Dendritic cell treated with granulocyte-macrophage colony-stimulating factor and Interleukin-4, amounts not matched to agents 40 ng/mL and 50 ng/mL, for 4 days (primary cell): ENCODE measurements around the gene RAN.

ENCODE experiments used
- H3K27ac Mint-ChIP-seq: one replicate; pipeline ENCODE4 v1.8.0; 2022; ENCODE audit warnings: mild to moderate bottlenecking, mixed read lengths
- H3K27me3 Mint-ChIP-seq: one replicate; pipeline ENCODE4 v1.8.0; 2022; ENCODE audit warnings: mild to moderate bottlenecking, mixed read lengths
- H3K36me3 Mint-ChIP-seq: one replicate; pipeline ENCODE4 v1.8.0; 2022; ENCODE audit warnings: low read depth, mixed read lengths
- H3K4me1 Mint-ChIP-seq: one replicate; pipeline ENCODE4 v1.8.0; 2022; ENCODE audit warnings: low read depth, mixed read lengths
- H3K4me3 Mint-ChIP-seq: one replicate; pipeline ENCODE4 v1.8.0; 2022; ENCODE audit warnings: mild to moderate bottlenecking, moderate library complexity, mixed read lengths
- H3K9me3 Mint-ChIP-seq: one replicate; pipeline ENCODE4 v1.8.0; 2022; ENCODE audit warnings: mixed read lengths
- intact Hi-C: fragments of 100-400 bp; cut with micrococcal nuclease; formaldehyde crosslinking; loops from one replicate; pipeline ENCODE4 v1.15.0; 2022

RAN gene

DNA sequence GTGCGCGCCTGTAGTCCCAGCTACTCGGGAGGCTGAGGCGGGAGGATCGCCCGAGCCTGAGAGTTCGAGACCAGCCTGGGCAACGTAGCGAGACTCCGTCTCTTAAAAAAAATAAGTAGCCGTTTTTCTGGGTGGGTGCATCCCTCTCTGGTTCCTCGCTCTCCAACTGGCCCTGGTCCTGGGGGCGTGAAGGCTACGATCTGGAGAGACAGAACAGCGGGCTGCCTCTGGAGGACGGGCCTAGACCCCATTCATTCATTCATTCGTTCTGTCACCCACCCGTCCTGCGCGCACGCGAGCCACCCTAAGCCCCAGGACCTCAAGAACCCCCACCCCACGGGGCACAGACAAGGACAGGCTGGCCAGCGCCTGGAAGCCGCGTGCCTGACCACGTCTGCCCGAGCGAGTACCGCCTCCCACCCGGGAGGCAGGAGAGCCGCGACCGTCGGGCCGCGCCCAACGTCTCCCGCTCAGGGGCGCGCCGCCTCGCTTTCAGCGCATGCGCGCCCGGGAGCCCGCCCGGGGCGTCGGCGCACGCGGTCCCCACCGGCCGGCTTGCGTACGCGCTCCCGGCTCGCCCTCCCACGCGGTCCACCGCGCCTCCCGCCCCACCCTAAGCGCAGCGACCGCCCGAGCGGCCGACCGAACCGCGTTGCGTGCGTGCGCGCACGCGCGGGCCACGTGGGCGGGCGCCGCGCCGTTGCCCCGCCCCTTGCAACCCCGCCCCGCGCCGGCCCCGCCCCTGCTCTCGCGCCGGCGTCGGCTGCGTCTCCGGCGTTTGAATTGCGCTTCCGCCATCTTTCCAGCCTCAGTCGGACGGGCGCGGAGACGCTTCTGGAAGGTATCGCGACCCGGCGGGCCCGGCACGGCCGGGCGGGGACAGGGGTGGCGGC, at the start of gene RAN:
Gene RAN, plus strand, starts transcription at position 781 of the 893 bp plus-strand sequence. CDS start 528 bp downstream, outside the sequence.
- H3K27me3 Mint-ChIP-seq, result no peaks in the 10 kb centered on the region
- peaks cover 35% of the 10 kb centered on the region for H3K4me1 Mint-ChIP-seq
- H3K36me3 Mint-ChIP-seq, result peaks cover 43% of the 10 kb centered on the region
- H3K9me3 Mint-ChIP-seq, result no peaks in the 10 kb centered on the region
- peak within 1 kb of the TSS; percentile 90 for H3K27ac Mint-ChIP-seq
- peak within 1 kb of the TSS; percentile 92 for H3K4me3 Mint-ChIP-seq
- intact Hi-C loops, result loop anchor here (1.0 kb wide), 1 partner anchor 32 kb away; the partner anchor contains the start of gene STX2

- intact Hi-C loops, result no loop called here
- no peaks in the 10 kb centered on the region for H3K27me3 Mint-ChIP-seq
- no peaks in the 10 kb centered on the region for H3K9me3 Mint-ChIP-seq
- H3K4me3 Mint-ChIP-seq, result peak overlapping the region; percentile 75
- peaks cover 51% of the 10 kb centered on the region for H3K36me3 Mint-ChIP-seq
- peaks cover 52% of the 10 kb centered on the region for H3K4me1 Mint-ChIP-seq
- H3K27ac Mint-ChIP-seq, result peak overlapping the region; percentile 77
Observed at GRCh38 chr12:130825771-130826150, 46.1 kb upstream of the RAN start.

GRCh38 chr12:130826151-130826801, 45.6 kb upstream of the RAN start:
- intact Hi-C loops, result no loop called here
- no peaks in the 10 kb centered on the region for H3K9me3 Mint-ChIP-seq
- H3K4me3 Mint-ChIP-seq, result peak overlapping the region; percentile 75
- peak overlapping the region; percentile 77 for H3K27ac Mint-ChIP-seq
- H3K36me3 Mint-ChIP-seq, result peaks cover 46% of the 10 kb centered on the region
- peaks cover 52% of the 10 kb centered on the region for H3K4me1 Mint-ChIP-seq
- H3K27me3 Mint-ChIP-seq, result no peaks in the 10 kb centered on the region

GRCh38 chr12:130827432-130827831, 44.4 kb upstream of the RAN start:
- Mint-ChIP-seq H3K9me3 (no peaks in the 10 kb centered on the region), H3K4me3 (peak overlapping the region; percentile 69), H3K4me1 (peaks cover 59% of the 10 kb centered on the region), H3K27ac (peak overlapping the region; percentile 77), H3K27me3 (no peaks in the 10 kb centered on the region), H3K36me3 (peaks cover 34% of the 10 kb centered on the region)
- intact Hi-C loops, result no loop called here

DNA sequence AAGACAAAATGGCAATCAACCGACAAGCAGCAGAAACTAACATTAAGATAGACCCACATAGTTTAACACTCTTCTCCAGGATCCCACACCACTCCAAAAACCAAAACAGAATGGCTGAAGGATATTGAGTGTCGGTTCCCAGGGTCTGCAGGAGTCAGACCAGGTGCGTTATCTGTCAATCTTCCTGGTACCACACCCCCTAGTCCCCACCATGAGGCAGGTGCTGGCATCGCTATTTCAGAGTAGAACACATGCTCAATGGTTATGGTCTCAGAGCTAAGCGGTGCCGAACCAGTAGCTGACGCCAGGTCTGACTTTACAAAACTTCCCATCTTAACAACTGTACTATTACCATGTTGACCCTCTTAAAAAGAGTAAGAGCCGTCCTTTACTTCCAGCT, 43.0 kb upstream of the RAN start:
- intact Hi-C loops, result no loop called here
- Mint-ChIP-seq H3K27ac (peak overlapping the region; percentile 65), H3K27me3 (no peaks in the 10 kb centered on the region), H3K4me3 (no peak overlapping the region), H3K4me1 (peaks cover 68% of the 10 kb centered on the region), H3K9me3 (no peaks in the 10 kb centered on the region), H3K36me3 (peaks cover 23% of the 10 kb centered on the region)

DNA sequence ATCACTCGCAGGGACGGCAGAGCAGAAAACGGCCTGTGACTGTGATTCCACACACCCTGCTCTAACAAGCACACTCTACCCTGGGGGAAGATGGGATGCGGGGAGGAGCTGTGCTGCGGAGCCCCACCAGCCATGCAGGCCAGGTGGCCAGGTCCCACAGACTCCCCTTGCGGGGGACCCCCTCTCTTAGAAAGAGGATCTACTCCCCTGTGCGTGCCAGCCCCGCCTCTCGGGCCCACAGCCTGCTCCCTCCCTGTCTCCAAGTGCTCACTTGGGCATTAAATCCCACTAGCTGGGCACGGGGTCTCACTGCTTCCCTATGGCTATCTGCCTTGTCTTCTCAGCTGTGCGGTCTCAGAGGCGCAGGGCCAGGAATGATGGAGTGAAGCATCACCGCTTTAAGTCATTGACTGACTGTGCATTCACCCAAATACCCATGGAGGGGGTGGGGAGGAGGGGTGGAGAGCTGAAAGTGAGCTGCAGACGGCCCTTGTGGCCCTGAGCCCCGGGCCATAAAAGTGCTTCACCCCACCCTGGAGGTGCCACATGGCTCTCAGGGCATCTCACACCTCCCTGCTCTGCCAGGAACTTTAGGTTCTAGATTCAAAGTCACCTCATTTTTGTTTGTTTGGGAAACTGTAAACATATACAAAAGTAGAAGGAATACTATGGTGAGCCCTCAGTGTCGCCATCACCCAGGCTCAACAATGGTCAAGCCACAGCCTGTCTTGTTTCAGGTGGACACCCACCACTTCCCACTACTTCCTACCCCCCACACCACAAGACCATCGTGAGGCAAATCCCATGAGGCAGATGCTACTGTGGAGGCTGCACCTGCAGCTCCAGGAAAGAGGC, 42.2 kb upstream of the RAN start:
- Mint-ChIP-seq H3K4me1 (peaks cover 73% of the 10 kb centered on the region), H3K36me3 (peaks cover 27% of the 10 kb centered on the region), H3K27me3 (no peaks in the 10 kb centered on the region), H3K27ac (peak overlapping the region; percentile 65), H3K9me3 (no peaks in the 10 kb centered on the region), H3K4me3 (no peak overlapping the region)
- intact Hi-C loops, result no loop called here

- Mint-ChIP-seq H3K9me3 (no peaks in the 10 kb centered on the region), H3K27me3 (no peaks in the 10 kb centered on the region), H3K4me1 (peaks cover 69% of the 10 kb centered on the region), H3K36me3 (peaks cover 22% of the 10 kb centered on the region), H3K27ac (no peak overlapping the region), H3K4me3 (no peak overlapping the region)
- intact Hi-C loops, result no loop called here
Observed at GRCh38 chr12:130830246-130830551, 41.7 kb upstream of the RAN start.

DNA sequence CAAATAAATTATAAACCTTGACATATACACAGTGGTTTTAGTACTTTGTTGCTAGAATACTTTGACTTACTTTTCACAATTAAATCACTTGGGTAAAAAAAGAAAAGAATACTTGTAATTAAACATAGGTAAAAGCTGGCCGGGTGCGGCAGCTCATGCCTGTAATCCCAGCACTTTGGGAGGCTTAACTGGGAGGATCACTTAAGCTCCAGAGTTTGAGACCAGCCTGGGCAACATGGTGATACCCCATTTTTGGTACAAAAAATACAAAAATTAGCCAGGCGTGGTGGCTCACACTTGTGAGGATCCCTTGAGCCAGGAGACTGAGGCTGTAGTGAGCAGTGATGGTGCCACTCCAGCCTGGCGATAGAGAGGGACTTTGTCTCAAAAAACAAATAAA, 40.6 kb upstream of the RAN start:
- Mint-ChIP-seq H3K27ac (no peak overlapping the region), H3K4me3 (no peak overlapping the region), H3K36me3 (peaks cover 13% of the 10 kb centered on the region), H3K27me3 (no peaks in the 10 kb centered on the region), H3K4me1 (peaks cover 69% of the 10 kb centered on the region), H3K9me3 (no peaks in the 10 kb centered on the region)
- intact Hi-C loops, result no loop called here

- Mint-ChIP-seq H3K27me3 (no peaks in the 10 kb centered on the region), H3K4me1 (peaks cover 63% of the 10 kb centered on the region), H3K4me3 (no peak overlapping the region), H3K9me3 (no peaks in the 10 kb centered on the region), H3K36me3 (peaks cover 9% of the 10 kb centered on the region), H3K27ac (peak overlapping the region; percentile 54)
- intact Hi-C loops, result no loop called here
Observed at GRCh38 chr12:130831876-130832405, 39.9 kb upstream of the RAN start.

GRCh38 chr12:130832561-130833209, 39.2 kb upstream of the RAN start:
- Mint-ChIP-seq H3K36me3 (peaks cover 9% of the 10 kb centered on the region), H3K4me1 (peaks cover 63% of the 10 kb centered on the region), H3K27ac (peak overlapping the region; percentile 54), H3K4me3 (peak overlapping the region; percentile 24), H3K9me3 (no peaks in the 10 kb centered on the region), H3K27me3 (peaks cover 2% of the 10 kb centered on the region)
- intact Hi-C loops, result no loop called here

GRCh38 chr12:130835011-130835410, 36.9 kb upstream of the RAN start:
- peaks cover 6% of the 10 kb centered on the region for H3K27me3 Mint-ChIP-seq
- H3K4me1 Mint-ChIP-seq, result peaks cover 63% of the 10 kb centered on the region
- peaks cover 9% of the 10 kb centered on the region for H3K36me3 Mint-ChIP-seq
- no peaks in the 10 kb centered on the region for H3K9me3 Mint-ChIP-seq
- no peak overlapping the region for H3K27ac Mint-ChIP-seq
- intact Hi-C loops, result no loop called here
- no peak overlapping the region for H3K4me3 Mint-ChIP-seq

- Mint-ChIP-seq H3K4me3 (no peak overlapping the region), H3K27me3 (peaks cover 6% of the 10 kb centered on the region), H3K9me3 (no peaks in the 10 kb centered on the region), H3K27ac (no peak overlapping the region), H3K36me3 (peaks cover 9% of the 10 kb centered on the region), H3K4me1 (peaks cover 59% of the 10 kb centered on the region)
- intact Hi-C loops, result no loop called here
Observed at GRCh38 chr12:130835436-130835835, 36.4 kb upstream of the RAN start.

GRCh38 chr12:130838284-130838950, 33.4 kb upstream of the RAN start:
- H3K4me1 Mint-ChIP-seq, result peaks cover 42% of the 10 kb centered on the region
- H3K27me3 Mint-ChIP-seq, result peaks cover 6% of the 10 kb centered on the region
- H3K27ac Mint-ChIP-seq, result peak overlapping the region; percentile 47
- H3K4me3 Mint-ChIP-seq, result peak overlapping the region; percentile 86
- H3K9me3 Mint-ChIP-seq, result no peaks in the 10 kb centered on the region
- peaks cover 9% of the 10 kb centered on the region for H3K36me3 Mint-ChIP-seq
- intact Hi-C loops, result no loop called here
